GM12878 (cell line): ENCODE measurements around the gene ASIC3. TPM values are rescaled to one million over a fixed set of nuclear protein-coding genes. Genes with fewer than 3 reads are reported as not detected.
A peak's percentile ranks its signal among the peaks of the same experiment; 100 is the strongest.

Experiments used
- BCLAF1 ChIP-seq: fragments of 450-650 bp; IDR thresholded peaks from 2 replicates; pipeline ENCODE4 v1.6.1; 2017; ENCODE audit warnings: antibody characterized with exemption, mild to moderate bottlenecking, moderate library complexity
- BMI1 ChIP-seq: fragments of 450-650 bp; IDR thresholded peaks from 2 replicates; pipeline ENCODE4 v1.6.1; 2016; ENCODE audit warnings: mild to moderate bottlenecking, moderate library complexity, borderline replicate concordance
- CHD4 ChIP-seq: fragments of 200-600 bp; sonication (generic); IDR thresholded peaks from 2 replicates; pipeline ENCODE4 v1.6.1; 2016; ENCODE audit warnings: mild to moderate bottlenecking
- E4F1 ChIP-seq: fragments of 450-650 bp; IDR thresholded peaks from 2 replicates; pipeline ENCODE4 v1.6.1; 2018; ENCODE audit warnings: borderline replicate concordance, mild to moderate bottlenecking; ENCODE audit not compliant: partially characterized antibody
- JUND ChIP-seq: IDR thresholded peaks from 2 replicates; pipeline ENCODE4 v1.6.1; 2012; ENCODE audit warnings: low read depth, mild to moderate bottlenecking, low read length, improper control_type of control experiment, moderate library complexity
- KAT2A ChIP-seq: conservative IDR thresholded peaks from 2 replicates; pipeline ENCODE4 v1.6.1; 2011; ENCODE audit warnings: low read depth, low read length; ENCODE audit not compliant: control insufficient read depth
- SIX5 ChIP-seq: IDR thresholded peaks from 2 replicates; pipeline ENCODE4 v1.6.1; 2011; ENCODE audit warnings: mild to moderate bottlenecking, low read depth, low read length, moderate library complexity; ENCODE audit not compliant: severe bottlenecking
- SPI1 ChIP-seq: IDR thresholded peaks from 2 replicates; pipeline ENCODE4 v1.6.1; 2011; ENCODE audit warnings: low read depth, mild to moderate bottlenecking, low read length, moderate library complexity, borderline replicate concordance; ENCODE audit not compliant: insufficient read depth
- TBL1XR1 ChIP-seq: IDR thresholded peaks from 2 replicates; pipeline ENCODE4 v1.6.1; 2012; ENCODE audit warnings: low read depth, low read length, improper control_type of control experiment
- ZNF217 ChIP-seq: fragments of 450-650 bp; IDR thresholded peaks from 2 replicates; pipeline ENCODE4 v1.6.1; 2017; ENCODE audit warnings: antibody characterized with exemption, mild to moderate bottlenecking
- polyA plus RNA-seq, 11 experiments: library from polyadenylated mRNA; depleted of rRNA in 4 of 11; unstranded in 6 of 11; stranded (reverse) in 5 of 11; fragments of >200 nt; fragmentation: Nextera tagmentation in 4 of 11; fragmentation: Illumina TruSeq in 1 of 11; extraction: Ambion mirVana in 4 of 11; extraction: Trizol in 1 of 11; gene quantifications; 1 replicate in 1 of 11; 2 replicates in 10 of 11; pipeline versions ENCODE4 v1.2.1 to v1.2.3, GENCODE V29; 2011 to 2016; ENCODE audit warnings: inconsistent platforms in 2 of 11, missing spikeins in 2 of 11, low read depth in 1 of 11
- total RNA-seq, 4 experiments: library from RNA; depleted of rRNA in 3 of 4; stranded (reverse); fragments of >200 nt in 3 of 4; fragmentation: Illumina TruSeq in 1 of 4; extraction: Trizol in 1 of 4; gene quantifications; 2 replicates each; pipeline versions ENCODE4 v1.2.1 to v1.2.3, GENCODE V29; 2013 to 2021
- TF ChIP-seq, protein P1 (sequence below): IDR thresholded peaks from 2 replicates; pipeline ENCODE4 v1.6.1; 2012; ENCODE audit warnings: low read depth, low read length, improper control_type of control experiment
- TF ChIP-seq, protein P2 (sequence below): fragments of 450-650 bp; IDR thresholded peaks from 2 replicates; pipeline ENCODE4 v1.6.1; 2017; ENCODE audit warnings: mild to moderate bottlenecking, moderate library complexity
- TF ChIP-seq, protein P3 (sequence below): fragments of 450-650 bp; IDR thresholded peaks from 2 replicates; pipeline ENCODE4 v1.6.1; 2017; ENCODE audit warnings: mild to moderate bottlenecking, moderate library complexity

The ASIC3 gene
- total and polyA plus RNA-seq, 10 of the 15 experiments (the other 5 are each of a cell fraction or from before 2014, with no cell fraction given): 0.07 to 1.0 (median 0.44) TPM; not detected in 4

GRCh38 chr7:151028131-151028947, 20.0 kb upstream of the ASIC3 start, which contains the start of gene ABCB8 (continued):
- TF ChIP-seq E4F1 (peak; percentile 81), TBL1XR1 (no peak), BCLAF1 (no peak), SPI1 (peak; percentile 55; the same call in 1 of the 2 replicates), BMI1 (peak; percentile 86), ZNF217 (no peak), CHD4 (no peak), SIX5 (peak; percentile 79), JUND (no peak), KAT2A (no peak)
- TF ChIP-seq, protein P1, sequence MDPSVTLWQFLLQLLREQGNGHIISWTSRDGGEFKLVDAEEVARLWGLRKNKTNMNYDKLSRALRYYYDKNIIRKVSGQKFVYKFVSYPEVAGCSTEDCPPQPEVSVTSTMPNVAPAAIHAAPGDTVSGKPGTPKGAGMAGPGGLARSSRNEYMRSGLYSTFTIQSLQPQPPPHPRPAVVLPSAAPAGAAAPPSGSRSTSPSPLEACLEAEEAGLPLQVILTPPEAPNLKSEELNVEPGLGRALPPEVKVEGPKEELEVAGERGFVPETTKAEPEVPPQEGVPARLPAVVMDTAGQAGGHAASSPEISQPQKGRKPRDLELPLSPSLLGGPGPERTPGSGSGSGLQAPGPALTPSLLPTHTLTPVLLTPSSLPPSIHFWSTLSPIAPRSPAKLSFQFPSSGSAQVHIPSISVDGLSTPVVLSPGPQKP: peak; percentile 16; the same call in 1 of the 2 replicates
- TF ChIP-seq, protein P2, sequence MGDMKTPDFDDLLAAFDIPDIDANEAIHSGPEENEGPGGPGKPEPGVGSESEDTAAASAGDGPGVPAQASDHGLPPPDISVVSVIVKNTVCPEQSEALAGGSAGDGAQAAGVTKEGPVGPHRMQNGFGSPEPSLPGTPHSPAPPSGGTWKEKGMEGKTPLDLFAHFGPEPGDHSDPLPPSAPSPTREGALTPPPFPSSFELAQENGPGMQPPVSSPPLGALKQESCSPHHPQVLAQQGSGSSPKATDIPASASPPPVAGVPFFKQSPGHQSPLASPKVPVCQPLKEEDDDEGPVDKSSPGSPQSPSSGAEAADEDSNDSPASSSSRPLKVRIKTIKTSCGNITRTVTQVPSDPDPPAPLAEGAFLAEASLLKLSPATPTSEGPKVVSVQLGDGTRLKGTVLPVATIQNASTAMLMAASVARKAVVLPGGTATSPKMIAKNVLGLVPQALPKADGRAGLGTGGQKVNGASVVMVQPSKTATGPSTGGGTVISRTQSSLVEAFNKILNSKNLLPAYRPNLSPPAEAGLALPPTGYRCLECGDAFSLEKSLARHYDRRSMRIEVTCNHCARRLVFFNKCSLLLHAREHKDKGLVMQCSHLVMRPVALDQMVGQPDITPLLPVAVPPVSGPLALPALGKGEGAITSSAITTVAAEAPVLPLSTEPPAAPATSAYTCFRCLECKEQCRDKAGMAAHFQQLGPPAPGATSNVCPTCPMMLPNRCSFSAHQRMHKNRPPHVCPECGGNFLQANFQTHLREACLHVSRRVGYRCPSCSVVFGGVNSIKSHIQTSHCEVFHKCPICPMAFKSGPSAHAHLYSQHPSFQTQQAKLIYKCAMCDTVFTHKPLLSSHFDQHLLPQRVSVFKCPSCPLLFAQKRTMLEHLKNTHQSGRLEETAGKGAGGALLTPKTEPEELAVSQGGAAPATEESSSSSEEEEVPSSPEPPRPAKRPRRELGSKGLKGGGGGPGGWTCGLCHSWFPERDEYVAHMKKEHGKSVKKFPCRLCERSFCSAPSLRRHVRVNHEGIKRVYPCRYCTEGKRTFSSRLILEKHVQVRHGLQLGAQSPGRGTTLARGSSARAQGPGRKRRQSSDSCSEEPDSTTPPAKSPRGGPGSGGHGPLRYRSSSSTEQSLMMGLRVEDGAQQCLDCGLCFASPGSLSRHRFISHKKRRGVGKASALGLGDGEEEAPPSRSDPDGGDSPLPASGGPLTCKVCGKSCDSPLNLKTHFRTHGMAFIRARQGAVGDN: 0 out of 2 replicates have a peak, but pooled peaks have one; percentile 52
- TF ChIP-seq, protein P3, sequence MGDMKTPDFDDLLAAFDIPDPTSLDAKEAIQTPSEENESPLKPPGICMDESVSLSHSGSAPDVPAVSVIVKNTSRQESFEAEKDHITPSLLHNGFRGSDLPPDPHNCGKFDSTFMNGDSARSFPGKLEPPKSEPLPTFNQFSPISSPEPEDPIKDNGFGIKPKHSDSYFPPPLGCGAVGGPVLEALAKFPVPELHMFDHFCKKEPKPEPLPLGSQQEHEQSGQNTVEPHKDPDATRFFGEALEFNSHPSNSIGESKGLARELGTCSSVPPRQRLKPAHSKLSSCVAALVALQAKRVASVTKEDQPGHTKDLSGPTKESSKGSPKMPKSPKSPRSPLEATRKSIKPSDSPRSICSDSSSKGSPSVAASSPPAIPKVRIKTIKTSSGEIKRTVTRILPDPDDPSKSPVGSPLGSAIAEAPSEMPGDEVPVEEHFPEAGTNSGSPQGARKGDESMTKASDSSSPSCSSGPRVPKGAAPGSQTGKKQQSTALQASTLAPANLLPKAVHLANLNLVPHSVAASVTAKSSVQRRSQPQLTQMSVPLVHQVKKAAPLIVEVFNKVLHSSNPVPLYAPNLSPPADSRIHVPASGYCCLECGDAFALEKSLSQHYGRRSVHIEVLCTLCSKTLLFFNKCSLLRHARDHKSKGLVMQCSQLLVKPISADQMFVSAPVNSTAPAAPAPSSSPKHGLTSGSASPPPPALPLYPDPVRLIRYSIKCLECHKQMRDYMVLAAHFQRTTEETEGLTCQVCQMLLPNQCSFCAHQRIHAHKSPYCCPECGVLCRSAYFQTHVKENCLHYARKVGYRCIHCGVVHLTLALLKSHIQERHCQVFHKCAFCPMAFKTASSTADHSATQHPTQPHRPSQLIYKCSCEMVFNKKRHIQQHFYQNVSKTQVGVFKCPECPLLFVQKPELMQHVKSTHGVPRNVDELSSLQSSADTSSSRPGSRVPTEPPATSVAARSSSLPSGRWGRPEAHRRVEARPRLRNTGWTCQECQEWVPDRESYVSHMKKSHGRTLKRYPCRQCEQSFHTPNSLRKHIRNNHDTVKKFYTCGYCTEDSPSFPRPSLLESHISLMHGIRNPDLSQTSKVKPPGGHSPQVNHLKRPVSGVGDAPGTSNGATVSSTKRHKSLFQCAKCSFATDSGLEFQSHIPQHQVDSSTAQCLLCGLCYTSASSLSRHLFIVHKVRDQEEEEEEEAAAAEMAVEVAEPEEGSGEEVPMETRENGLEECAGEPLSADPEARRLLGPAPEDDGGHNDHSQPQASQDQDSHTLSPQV: no peak
